Epithelial cell of proximal tubule (primary cell): Measurements from ENCODE around the gene PPP5C. TPM values are rescaled to one million over a fixed set of nuclear protein-coding genes. Genes with fewer than 3 reads are reported as not detected.

Experiments used
- DNase-seq: peaks from one replicate; pipeline ENCODE4 v3.0.0-alpha.2; 2011; ENCODE audit warnings: low read depth
- H3K4me3 ChIP-seq: 2 replicates; pipeline ENCODE4 v1.5.1; 2011; ENCODE audit warnings: low read depth, mild to moderate bottlenecking, low read length
- total RNA-seq: library from RNA; depleted of rRNA; stranded (reverse); fragments of >200 nt; gene quantifications from 2 replicates; pipeline ENCODE4 v1.2.3, GENCODE V29; 2015
- TF ChIP-seq, protein P1 (sequence below): conservative IDR thresholded peaks from 2 replicates; pipeline ENCODE4 v1.5.1; 2012; ENCODE audit warnings: low read depth, mild to moderate bottlenecking, low read length

The PPP5C gene
- total RNA-seq, 1 donor from 2014 or later, result 76.2 TPM

DNA sequence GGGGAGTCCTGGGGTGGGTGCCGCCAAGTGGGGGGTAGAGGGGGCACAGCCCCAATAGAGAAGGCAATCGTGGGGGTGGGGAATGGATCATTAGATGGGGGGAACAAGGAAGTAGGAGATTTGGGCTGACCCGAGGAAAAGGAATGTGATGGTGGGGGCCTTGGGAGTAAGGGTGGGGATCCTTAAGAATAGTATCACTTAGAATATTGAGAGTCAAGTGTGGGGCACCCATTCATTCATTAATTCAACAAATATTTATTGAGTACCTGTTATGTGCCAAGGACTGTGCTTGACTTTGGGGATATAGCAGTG is 641 bp downstream of the PPP5C start:
- peak overlapping the region; percentile 100 for H3K4me3 ChIP-seq
- no peak for DNase-seq
- TF ChIP-seq, protein P1, sequence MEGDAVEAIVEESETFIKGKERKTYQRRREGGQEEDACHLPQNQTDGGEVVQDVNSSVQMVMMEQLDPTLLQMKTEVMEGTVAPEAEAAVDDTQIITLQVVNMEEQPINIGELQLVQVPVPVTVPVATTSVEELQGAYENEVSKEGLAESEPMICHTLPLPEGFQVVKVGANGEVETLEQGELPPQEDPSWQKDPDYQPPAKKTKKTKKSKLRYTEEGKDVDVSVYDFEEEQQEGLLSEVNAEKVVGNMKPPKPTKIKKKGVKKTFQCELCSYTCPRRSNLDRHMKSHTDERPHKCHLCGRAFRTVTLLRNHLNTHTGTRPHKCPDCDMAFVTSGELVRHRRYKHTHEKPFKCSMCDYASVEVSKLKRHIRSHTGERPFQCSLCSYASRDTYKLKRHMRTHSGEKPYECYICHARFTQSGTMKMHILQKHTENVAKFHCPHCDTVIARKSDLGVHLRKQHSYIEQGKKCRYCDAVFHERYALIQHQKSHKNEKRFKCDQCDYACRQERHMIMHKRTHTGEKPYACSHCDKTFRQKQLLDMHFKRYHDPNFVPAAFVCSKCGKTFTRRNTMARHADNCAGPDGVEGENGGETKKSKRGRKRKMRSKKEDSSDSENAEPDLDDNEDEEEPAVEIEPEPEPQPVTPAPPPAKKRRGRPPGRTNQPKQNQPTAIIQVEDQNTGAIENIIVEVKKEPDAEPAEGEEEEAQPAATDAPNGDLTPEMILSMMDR, result no peak

DNA sequence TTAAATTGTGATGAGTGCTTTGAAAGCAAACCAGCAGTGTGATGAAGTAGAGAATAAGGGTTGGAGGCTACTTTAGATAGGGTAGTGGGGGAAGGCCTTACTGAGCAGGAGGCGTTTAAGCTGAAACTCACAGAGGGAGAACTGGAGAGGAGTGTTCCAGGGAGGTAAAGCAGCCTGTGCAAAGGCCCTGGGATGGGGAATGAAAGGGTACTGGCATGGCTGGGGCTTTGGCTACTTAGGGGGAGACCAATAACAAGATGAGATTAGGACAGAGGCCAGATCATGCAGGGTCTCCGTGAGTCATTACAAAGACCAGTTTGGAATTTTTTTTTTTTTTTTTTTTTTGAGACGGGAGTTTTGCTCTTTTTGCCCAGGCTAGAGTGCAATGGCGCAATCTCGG is 1.1 kb downstream of the PPP5C start:
- peak overlapping the region; percentile 100 for H3K4me3 ChIP-seq
- DNase-seq, result no peak
- TF ChIP-seq, protein P1, result no peak

DNA sequence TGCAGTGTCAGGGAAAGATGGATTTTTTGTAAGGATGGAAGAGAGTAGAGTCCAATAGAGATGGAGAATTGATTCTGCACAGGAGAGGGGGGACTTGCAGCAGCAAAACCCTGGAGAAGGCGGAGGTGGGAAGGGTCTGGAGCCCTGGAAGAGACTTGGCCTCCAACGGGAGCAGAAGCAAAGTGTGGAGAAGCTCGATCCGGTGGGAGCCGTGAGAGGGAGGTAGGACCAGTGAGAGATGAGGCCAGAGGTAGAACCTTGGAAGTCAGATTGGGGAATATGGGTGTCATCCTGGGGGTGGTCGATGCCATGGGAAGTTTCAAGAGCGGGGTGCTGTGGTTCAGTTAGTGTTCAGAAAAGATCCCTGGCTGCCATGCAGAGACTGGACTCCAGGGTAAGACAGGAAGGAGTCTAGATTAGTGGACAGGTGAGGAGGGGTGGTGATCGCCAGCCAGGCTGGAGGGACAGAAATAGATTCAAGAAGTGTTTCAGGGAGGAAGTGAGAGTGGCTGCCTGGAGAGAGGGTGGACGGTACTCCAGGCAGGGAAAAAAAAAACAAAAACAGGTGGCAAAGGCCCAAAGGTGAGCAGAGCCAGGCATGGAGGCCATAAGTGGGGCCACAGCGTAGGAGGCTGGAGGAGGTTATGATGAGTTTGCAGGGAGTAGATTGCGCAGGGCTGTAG is 2.6 kb downstream of the PPP5C start:
- no peak overlapping the region for H3K4me3 ChIP-seq
- DNase-seq, result no peak
- TF ChIP-seq, protein P1, result no peak

DNA sequence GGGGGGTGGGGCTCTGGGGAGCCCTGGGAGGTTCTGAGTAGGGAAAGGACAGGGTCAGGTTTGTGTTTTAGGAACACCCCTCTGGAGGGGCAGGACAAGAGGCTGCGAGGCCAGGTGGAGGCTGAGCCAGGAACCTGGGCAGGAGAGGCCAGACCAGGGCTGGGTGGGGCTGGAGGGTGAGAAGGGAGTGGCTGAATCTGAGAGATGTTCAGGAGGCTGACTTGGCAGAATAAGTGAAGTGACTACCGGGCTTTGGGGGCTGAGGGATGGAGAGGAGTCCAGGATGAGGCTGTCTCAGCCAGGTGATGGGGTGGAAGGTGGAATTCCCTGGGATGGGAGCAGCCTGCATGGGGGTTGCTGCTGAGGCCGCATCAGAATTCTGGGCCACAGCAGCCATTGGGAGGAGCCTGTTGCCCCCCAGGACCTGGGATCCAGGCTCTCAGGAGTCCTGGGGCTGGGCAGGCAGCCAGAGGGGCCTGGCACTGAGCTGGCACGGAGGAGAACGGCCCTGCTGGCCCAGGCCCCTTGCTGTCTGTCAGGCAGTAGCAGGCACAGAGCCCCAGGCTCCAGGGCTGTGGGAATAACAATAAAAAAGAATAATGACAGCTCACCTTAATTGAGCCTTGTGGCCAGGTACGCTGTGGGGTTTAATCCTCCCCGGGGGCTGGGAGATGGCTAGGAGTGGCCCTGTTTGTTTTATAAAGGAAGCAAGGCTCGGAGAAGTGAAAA is 3.3 kb downstream of the PPP5C start:
- DNase-seq, result no peak
- no peak overlapping the region for H3K4me3 ChIP-seq
- TF ChIP-seq, protein P1, result no peak

DNA sequence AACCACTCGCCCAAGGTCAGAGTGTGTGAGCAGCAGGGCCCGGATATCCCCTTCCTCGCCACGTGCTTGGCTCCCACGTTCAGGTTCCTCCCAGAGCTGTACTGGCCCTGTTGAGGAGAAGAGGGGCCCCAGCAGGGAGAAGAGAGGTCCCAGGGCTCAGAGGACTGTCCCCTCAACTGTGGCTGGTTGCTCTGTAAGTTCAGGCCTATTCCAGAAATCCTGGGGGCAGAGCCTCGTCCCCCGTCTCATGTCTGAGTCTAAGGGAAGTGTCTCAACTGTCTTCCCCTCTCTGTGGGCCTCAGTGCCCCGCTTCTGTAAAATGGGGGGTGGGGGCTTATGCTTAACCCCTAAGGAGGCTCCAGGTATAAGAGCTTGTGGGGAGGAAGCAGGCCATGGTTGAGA is 3.9 kb downstream of the PPP5C start:
- no peak overlapping the region for H3K4me3 ChIP-seq
- DNase-seq, result no peak
- TF ChIP-seq, protein P1, result no peak

DNA sequence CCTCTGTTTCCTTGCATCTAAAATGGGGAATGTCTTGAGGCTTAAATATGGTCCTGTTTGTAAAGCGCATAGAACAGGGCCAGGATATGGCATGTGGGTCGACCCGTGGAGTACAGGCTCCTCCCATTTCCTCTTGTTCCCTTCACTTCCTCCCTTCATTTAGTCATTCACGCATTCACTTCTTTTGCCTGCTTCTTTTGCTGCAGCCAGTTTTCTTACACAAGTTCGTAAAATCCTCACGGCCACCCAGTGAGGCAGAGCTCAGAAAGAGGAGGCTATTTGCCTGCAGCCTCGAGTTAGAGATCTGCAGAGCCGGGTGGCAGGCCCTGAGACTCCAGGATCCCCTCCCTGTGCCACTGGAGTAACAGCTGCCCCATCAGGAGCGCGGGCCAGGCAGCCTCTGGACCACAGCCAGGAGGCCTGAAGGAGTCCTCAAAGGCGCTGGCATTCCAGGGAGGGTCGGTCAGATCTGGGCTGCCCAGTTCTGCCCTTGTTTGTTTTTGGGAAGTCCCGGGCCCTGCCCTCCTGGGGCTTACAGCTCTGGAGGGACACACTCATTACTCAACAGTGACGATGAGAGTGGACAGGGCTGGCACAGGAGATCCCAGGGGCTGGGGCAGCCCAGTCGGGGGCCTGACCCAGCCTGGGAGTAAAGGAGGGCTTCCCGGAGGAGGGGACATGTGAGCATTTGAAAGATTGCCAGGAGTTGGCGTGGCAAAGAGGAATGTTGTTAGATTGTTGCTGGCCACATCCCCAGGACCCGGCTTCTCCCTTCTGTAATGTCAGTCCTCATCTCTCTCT is 4.6 kb downstream of the PPP5C start:
- TF ChIP-seq, protein P1, result no peak
- no peak for DNase-seq
- H3K4me3 ChIP-seq, result no peak overlapping the region
